GM19238 (cell line): Measurements from ENCODE around the gene TNFRSF11A.

Experiments used
- DNase-seq: peaks from one replicate; pipeline ENCODE4 v3.0.0; 2011; ENCODE audit warnings: low spot score; ENCODE audit not compliant: insufficient read length

Gene TNFRSF11A

DNA sequence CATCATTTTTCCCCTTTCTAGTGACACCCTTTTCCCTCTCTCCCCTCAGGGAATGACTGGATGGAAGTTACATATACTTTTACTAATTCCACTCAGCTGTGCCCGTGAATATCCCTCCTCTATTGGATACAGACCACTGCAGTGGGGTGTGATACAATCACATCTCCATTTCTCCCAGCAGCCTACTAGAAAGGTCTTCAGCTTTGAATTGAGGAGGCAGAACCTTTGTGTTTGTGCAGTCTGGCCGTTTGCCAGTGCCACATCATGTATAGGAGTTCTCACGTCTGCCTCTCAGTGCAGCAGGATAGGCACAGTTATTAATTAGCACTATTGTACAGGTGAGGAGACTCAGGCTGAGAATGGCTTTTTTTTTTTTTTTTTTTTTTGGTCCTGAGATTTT, 16.4 kb downstream of the TNFRSF11A start:
- DNase-seq, result no peak

DNA sequence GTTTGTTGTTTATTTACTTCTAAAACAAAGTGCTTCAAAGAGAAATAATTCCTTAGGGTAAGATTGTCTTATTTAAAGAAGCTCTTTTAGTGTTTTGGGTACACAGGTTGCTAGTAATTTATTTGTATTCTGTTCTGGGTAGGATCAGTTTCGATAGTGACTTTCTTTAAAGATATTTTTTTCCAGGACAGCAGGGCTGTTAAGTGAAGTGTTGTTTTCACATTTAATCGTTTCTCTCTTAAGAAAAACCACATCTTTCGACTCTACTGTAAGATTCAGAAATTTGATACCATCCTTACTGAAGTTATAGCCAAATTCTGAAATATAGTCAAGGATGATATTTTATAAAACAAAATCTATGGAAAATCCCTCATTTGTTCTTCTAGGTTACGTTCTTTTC, 17.8 kb downstream of the TNFRSF11A start:
- no peak for DNase-seq

GRCh38 chr18:62343316-62343715, 18.2 kb downstream of the TNFRSF11A start:
- no peak for DNase-seq

DNA sequence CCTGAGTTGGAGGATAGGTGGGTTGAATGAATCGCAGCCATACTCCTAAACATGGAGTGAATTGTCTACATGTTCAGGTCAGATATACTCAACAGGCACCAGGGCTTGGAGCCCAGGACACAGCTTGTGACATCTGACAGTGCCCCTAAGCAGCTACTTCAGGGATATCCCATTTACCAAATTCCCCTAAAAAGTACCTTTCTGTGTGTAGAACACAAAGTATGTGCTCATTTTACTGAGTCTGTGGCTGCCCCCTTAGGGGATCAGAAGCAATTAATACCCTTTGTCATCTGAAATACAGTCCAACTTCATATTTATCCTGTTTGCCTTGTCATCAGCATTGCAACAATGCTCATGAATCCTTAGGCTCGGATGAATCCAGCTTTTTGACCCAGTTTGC, 20.8 kb downstream of the TNFRSF11A start:
- DNase-seq, result no peak

- no peak for DNase-seq
Measured at GRCh38 chr18:62346333-62347088, 21.4 kb downstream of the TNFRSF11A start.

GRCh38 chr18:62347089-62347506, 22.0 kb downstream of the TNFRSF11A start:
- no peak for DNase-seq

DNA sequence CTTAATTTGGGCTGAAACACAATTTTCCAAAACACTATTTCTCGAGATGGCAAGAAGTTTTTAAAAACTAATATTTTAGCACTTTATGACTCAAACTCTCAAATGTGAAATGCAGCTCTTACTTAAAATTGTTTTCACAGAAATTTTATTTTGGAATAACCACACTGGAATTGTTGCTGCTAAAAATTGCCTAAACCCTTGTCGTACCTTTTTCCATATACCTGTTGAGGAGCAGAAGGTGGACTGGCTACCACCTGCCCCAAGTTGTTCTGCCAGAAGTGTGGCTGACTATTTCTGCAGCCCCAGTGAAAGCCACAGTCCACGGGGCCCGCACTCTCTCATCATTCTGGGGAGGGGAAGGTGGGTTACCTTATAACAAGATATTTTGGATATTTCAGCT, 23.4 kb downstream of the TNFRSF11A start:
- DNase-seq, result no peak

- DNase-seq, result no peak
Measured at GRCh38 chr18:62353170-62353569, 28.1 kb downstream of the TNFRSF11A start.

DNA sequence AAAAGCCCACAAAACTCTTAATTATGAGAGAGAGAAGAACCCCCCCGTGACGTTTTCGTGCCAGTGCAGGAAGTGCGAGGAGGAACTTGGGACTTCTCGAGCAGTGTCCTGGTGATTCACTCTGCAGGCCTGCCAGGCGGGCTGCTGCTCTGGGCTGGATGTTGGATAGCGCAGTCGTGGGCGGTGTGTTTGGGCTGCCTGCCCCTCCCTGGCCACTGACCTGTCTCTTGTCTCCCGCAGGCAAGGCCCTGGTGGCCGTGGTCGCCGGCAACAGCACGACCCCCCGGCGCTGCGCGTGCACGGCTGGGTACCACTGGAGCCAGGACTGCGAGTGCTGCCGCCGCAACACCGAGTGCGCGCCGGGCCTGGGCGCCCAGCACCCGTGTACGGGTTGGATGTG, 29.0 kb downstream of the TNFRSF11A start:
- DNase-seq, result no peak

GRCh38 chr18:62357079-62357719, 32.1 kb downstream of the TNFRSF11A start:
- DNase-seq, result no peak

GRCh38 chr18:62360805-62361204, 35.7 kb downstream of the TNFRSF11A start:
- DNase-seq, result no peak

GRCh38 chr18:62361288-62361687, 36.2 kb downstream of the TNFRSF11A start:
- no peak for DNase-seq

DNA sequence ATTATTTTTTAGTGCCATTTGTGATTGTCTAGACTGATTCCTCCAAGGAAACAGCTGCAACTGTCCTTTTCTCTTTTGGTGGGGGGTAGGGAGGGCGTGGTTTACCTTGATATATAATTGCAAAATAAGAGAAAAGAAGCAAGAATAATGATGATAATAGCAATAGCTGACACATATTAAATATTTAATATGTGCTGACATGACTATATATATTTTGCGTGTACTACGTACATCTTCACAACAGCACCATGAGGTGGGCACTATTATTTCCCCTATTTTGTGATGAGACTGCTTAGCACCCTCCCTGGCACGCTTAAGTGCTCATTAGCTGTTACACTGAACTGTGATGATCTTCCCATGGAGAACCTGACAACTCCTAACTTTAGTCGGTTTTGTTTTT, 39.4 kb downstream of the TNFRSF11A start:
- no peak for DNase-seq

- no peak for DNase-seq
Measured at GRCh38 chr18:62365420-62365819, 40.3 kb downstream of the TNFRSF11A start.

- DNase-seq, result no peak
Measured at GRCh38 chr18:62366992-62367391, 41.9 kb downstream of the TNFRSF11A start.

- DNase-seq, result no peak
Measured at GRCh38 chr18:62368100-62368499, 43.0 kb downstream of the TNFRSF11A start.

- no peak for DNase-seq
Measured at GRCh38 chr18:62369129-62369644, 44.1 kb downstream of the TNFRSF11A start.

GRCh38 chr18:62370366-62370765, 45.3 kb downstream of the TNFRSF11A start:
- no peak for DNase-seq

GRCh38 chr18:62371436-62371835, 46.3 kb downstream of the TNFRSF11A start:
- DNase-seq, result no peak

- no peak for DNase-seq
Measured at GRCh38 chr18:62372156-62372555, 47.0 kb downstream of the TNFRSF11A start.

DNA sequence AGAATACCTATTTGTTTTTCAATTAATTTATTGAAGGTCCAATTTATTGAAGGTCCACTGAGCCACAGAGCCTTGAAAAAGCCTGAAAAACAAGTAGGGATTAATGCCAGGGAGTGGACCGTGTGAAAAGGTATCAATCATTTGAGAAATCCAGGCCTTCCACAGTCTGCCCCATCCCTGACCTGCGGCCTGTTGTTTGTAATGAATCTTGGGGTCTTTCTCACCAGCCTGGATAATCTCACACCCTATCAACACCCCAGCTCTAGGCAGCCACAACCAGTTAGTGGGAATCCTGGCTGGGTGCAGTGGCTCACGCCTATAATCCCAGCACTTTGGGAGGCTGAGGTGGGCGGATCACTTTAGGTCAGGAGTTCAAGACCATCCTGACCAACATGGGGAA, 47.8 kb downstream of the TNFRSF11A start:
- DNase-seq, result no peak

DNA sequence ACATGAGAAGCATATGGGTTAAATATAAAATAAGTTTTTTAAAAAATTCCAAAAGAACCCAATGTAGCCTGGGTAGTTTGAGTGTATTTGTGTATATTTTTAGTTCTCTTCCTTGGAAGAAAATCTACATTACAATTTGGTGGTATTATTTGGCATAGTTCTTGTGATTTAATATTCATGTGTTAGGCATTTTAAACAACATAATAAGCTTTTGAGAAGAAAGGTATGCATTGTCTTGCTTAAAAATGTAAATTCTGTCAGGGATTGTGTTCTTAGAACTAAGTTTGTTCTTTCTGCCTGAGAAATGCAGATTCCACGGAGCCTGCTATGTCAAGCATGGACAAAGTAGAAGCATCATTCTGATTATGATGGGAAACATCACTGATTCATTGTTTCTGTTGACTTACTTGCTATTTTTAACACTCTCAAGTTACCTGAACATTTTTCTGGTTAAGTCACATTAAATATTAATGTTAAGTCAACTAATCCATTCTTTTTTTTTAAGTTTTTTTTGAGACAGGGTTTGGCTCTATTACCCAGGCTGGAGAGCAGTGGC, 49.4 kb downstream of the TNFRSF11A start:
- DNase-seq, result no peak
